Esophagus muscularis mucosa (tissue), 4 donors: ENCODE results near the gene CEP85. TPM values are rescaled to one million over a fixed set of nuclear protein-coding genes. Genes with fewer than 3 reads are reported as not detected.

ENCODE experiments used
- DNase-seq: peaks from one replicate; pipeline ENCODE4 v3.0.0-alpha.2; 2017; ENCODE audit errors: extremely low spot score
- H3K27ac ChIP-seq, 4 donors: fragments of 200-600 bp; sonication (generic); replicated peaks in 1 of 4; 1 replicate in 3 of 4; 2 replicates in 1 of 4; pipeline ENCODE4 v1.5.1; 2016 to 2019; ENCODE audit warnings: mild to moderate bottlenecking in 1 of 4
- H3K27me3 ChIP-seq, 4 donors: fragments of 200-600 bp; sonication (generic); one replicate each; pipeline versions ENCODE4 v1.5.1 to v1.6.0; 2016 to 2019
- H3K36me3 ChIP-seq, 4 donors: fragments of 200-600 bp; sonication (generic); one replicate each; pipeline ENCODE4 v1.5.1; 2016 to 2019
- H3K4me1 ChIP-seq, 4 donors: fragments of 200-600 bp; sonication (generic); one replicate each; pipeline ENCODE4 v1.5.1; 2016 to 2019
- H3K4me3 ChIP-seq, 4 donors: fragments of 200-600 bp; sonication (generic); 1 replicate in 2 of 4; 2 replicates in 2 of 4; pipeline ENCODE4 v1.5.1; 2016 to 2019; ENCODE audit warnings: mild to moderate bottlenecking in 4 of 4, moderate library complexity in 1 of 4
- H3K9me3 ChIP-seq, 4 donors: fragments of 200-600 bp; sonication (generic); 1 replicate in 3 of 4; 2 replicates in 1 of 4; pipeline ENCODE4 v1.5.1; 2016 to 2019
- CTCF ChIP-seq, 3 experiments: fragments of 200-600 bp in 2 of 3; fragments of 450-650 bp in 1 of 3; sonication (generic) in 2 of 3; IDR thresholded peaks; one replicate each; pipeline ENCODE4 v1.5.1; 2017 to 2019; ENCODE audit warnings: antibody characterized with exemption in 3 of 3, mild to moderate bottlenecking in 2 of 3, moderate library complexity in 1 of 3
- EP300 ChIP-seq: sonication (generic); formaldehyde crosslinking; IDR thresholded peaks from one replicate; pipeline ENCODE4 v1.6.1; 2017; ENCODE audit warnings: antibody characterized with exemption
- POLR2A ChIP-seq: fragments of 450-650 bp; IDR thresholded peaks from one replicate; pipeline ENCODE4 v1.6.1; 2017; ENCODE audit warnings: antibody characterized with exemption, moderate library complexity, mild to moderate bottlenecking, low read depth
- POLR2AphosphoS5 ChIP-seq, 2 donors: sonication (generic); formaldehyde crosslinking; IDR thresholded peaks; one replicate each; pipeline ENCODE4 v1.6.1; 2017; ENCODE audit warnings: antibody characterized with exemption in 2 of 2
- WGBS: methylation state at CpG from one replicate; pipeline ENCODE4 v1.1.5; 2018; 5-methylcytosine and 5-hydroxymethylcytosine counted together
- intact Hi-C: fragments of 100-400 bp; cut with DNase I; formaldehyde crosslinking; loops from one replicate; pipeline ENCODE4 v1.15.1; 2023
- total RNA-seq, 4 donors: library from RNA; depleted of rRNA; stranded (reverse); fragments of >200 nt; gene quantifications; one replicate each; pipeline versions ENCODE4 v1.1.0 to v1.2.1, GENCODE V29; 2016

CEP85 gene
- total RNA-seq, 4 donors from 2014 or later = 3.0 to 6.3 (median 4.8) TPM

DNA sequence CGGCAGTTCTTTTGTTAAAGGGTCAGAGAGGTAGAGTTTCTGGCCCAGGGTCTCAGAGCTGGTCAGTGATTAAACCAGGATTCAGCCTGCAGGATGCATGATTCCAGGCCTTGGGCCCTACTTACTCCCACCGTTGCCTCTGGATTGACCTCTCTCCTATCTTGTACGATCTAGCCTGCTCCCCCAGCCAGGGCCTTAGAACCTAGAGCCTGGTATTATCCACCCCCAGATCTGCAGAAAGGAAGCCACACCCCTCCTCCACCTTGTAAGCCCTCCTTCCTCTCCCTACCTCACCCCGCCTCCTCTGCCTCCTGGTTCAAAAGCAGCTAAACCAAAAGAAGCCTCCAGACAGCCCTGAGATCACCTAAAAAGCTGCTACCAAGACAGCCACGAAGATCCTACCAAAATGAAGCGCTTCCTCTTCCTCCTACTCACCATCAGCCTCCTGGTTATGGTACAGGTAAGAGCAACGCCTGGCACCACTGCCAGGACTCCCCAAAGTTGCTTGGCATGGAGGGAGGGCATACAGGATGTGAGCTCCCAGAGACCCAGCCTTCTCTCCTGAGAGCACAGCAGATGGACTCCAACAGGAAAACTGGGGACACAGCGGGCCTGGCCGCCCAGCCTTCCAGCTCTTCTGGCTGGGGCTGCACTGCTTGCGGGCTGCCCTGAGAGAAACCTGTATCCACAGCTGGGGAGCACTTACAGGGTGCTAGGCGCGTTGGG lies 83.8 kb downstream of the CEP85 start, which contains the start of gene CD52:
Gene CD52, plus strand, starts transcription at position 347 of the 726 bp plus-strand sequence. Its CDS starts 60 bp downstream, at position 407.
- DNase-seq = no peak
- peak within 1 kb of the TSS in 2 of 4 donors; percentile 8 to 33 for H3K4me3 ChIP-seq
- H3K27ac ChIP-seq = peak within 1 kb of the TSS in 2 of 4 donors; percentile 1 to 34
- peaks cover 7 to 22% (median 15%) of the 10 kb centered on the region in 4 donors for H3K4me1 ChIP-seq
- H3K36me3 ChIP-seq = no peaks in the 10 kb centered on the region
- intact Hi-C loops = loop anchor here (1.0 kb wide), 1 partner anchor 14 kb away; no protein-coding TSS in a partner anchor
- no peaks in the 10 kb centered on the region for H3K9me3 ChIP-seq
- peaks cover 0 to 12% (median 2%) of the 10 kb centered on the region in 4 donors for H3K27me3 ChIP-seq
- WGBS = 77% methylated on average over 11 of the region's 12 CpGs
- no peak for TF ChIP-seq POLR2AphosphoS5 (IDR thresholded peaks at IDR 0.05)
- no peak for TF ChIP-seq CTCF (IDR thresholded peaks at IDR 0.05)
- no peak for TF ChIP-seq POLR2A

DNA sequence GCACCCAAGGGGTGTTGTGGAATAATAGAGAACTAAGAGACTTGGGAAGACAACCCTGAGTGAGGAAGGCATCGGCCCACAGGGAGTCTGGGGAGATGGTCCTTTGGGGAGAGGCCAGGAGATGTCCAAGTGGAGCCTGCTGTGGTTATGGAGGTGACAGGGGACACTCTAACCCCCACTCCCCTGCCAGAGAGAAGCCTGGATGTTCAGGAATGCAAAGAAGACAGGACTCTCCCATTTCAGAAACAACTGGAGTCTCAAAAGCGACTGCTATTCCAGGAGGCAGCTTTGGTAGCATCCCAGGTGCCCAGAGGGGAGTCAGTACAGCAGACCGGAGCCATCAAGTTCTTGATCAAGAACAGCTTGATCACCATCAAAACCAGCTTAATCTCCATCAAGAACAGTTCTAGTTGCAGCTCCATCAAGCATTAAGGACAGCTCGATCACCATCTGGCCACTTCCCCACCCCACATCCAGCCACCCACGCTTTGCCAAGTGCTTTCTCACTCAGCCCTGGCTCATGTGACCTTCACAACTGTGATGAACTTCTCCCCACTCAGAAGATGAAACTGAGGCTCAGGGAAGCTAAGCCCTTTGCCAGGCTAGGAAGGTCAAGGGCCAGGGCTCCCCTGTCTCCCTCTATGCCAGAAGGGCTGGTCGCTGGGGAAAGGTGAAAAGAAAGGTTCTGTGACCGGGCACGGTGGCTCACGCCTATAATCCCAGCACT lies 84.5 kb downstream of the CEP85 start:
- H3K4me3 ChIP-seq = peak overlapping the region in 2 of 4 donors; percentile 8 to 33
- no peak for TF ChIP-seq POLR2AphosphoS5 (IDR thresholded peaks at IDR 0.05)
- TF ChIP-seq CTCF (IDR thresholded peaks at IDR 0.05) = no peak
- TF ChIP-seq POLR2A = no peak
- no peak for TF ChIP-seq EP300
- no peaks in the 10 kb centered on the region for H3K9me3 ChIP-seq
- H3K27me3 ChIP-seq = peaks cover 0 to 12% (median 2%) of the 10 kb centered on the region in 4 donors
- WGBS = 76% methylated on average over 9 of the region's 9 CpGs
- intact Hi-C loops = no loop called here
- H3K27ac ChIP-seq = peak overlapping the region in 2 of 4 donors; percentile 1 to 34
- H3K36me3 ChIP-seq = no peaks in the 10 kb centered on the region
- DNase-seq = no peak
- peaks cover 7 to 22% (median 15%) of the 10 kb centered on the region in 4 donors for H3K4me1 ChIP-seq

DNA sequence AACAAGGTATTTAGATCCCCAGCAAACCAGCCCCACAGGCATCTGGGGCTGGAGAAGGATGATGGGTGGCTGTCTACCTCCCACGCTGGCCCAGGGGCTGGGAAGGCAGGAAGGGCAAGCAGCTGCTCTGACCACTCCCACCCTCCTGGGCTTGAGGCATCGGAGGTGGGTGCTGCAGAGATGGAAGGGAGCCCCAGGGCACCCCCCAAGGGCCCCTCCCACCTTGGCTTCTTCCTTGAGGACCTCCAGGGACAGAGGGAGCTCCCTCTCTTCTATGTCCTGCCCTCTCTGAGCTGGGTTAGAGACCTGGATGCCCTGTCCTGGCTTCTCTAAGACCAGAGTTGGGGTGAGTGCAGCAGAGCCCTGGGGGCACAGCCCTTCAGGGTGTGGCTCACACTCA lies 86.9 kb downstream of the CEP85 start:
- no peak for TF ChIP-seq CTCF (IDR thresholded peaks at IDR 0.05)
- TF ChIP-seq POLR2AphosphoS5 (IDR thresholded peaks at IDR 0.05) = no peak
- TF ChIP-seq POLR2A = no peak
- no peak for TF ChIP-seq EP300
- WGBS = no CpG with 5 or more reads among the region's 2 CpGs
- H3K4me3 ChIP-seq = no peak overlapping the region
- DNase-seq = no peak
- no peaks in the 10 kb centered on the region for H3K36me3 ChIP-seq
- no peak overlapping the region for H3K27ac ChIP-seq
- no peaks in the 10 kb centered on the region for H3K9me3 ChIP-seq
- intact Hi-C loops = loop anchor here (1.0 to 5.0 kb wide), 2 partner anchors 46 to 149 kb away; partner anchors contain the start of gene ZNF593OS
- peaks cover 0 to 18% (median 2%) of the 10 kb centered on the region in 4 donors for H3K27me3 ChIP-seq
- H3K4me1 ChIP-seq = peaks cover 7 to 22% (median 15%) of the 10 kb centered on the region in 4 donors

- WGBS = 13% methylated on average over 14 of the region's 16 CpGs
- H3K27me3 ChIP-seq = peaks cover 0 to 18% (median 2%) of the 10 kb centered on the region in 4 donors
Observed at GRCh38 chr1:26321315-26322041, 87.5 kb downstream of the CEP85 start.

More at GRCh38 chr1:26321315-26322041, 87.5 kb downstream of the CEP85 start:
- Histone ChIP-seq H3K4me3 (no peak overlapping the region), H3K9me3 (no peaks in the 10 kb centered on the region), H3K36me3 (no peaks in the 10 kb centered on the region), H3K27ac (no peak overlapping the region), H3K4me1 (peaks cover 7 to 22% (median 15%) of the 10 kb centered on the region in 4 donors)
- peak; percentile 99 for DNase-seq
- intact Hi-C loops = loop anchor here (1.0 to 5.0 kb wide), 2 partner anchors 46 to 149 kb away; partner anchors contain the start of gene ZNF593OS
- TF ChIP-seq POLR2A (no peak), CTCF (IDR thresholded peaks at IDR 0.05) (peak; percentile 83 to 97 (median 91)), POLR2AphosphoS5 (IDR thresholded peaks at IDR 0.05) (peak in 1 of 2 donors; percentile 67), EP300 (no peak)
